Measurements from ENCODE around the gene TTR. TPM values are rescaled to one million over a fixed set of nuclear protein-coding genes. Genes with fewer than 3 reads are reported as not detected.

TTR gene
- total and polyA plus RNA-seq, 9 donors: 0.24 to 15.8 (median 0.77) TPM; not detected in 2

- no CpG with 5 or more reads among the region's 4 CpGs for WGBS (ENCODE audit: insufficient coverage)
- no peak for DNase-seq
Measured at GRCh38 chr18:31562726-31563125, 29.0 kb upstream of the TTR start.

GRCh38 chr18:31563778-31564177 is 27.9 kb upstream of the TTR start:
- no peaks in the 10 kb centered on the region for H3K4me1 ChIP-seq (ENCODE audit: control insufficient read depth, insufficient read depth, low read length)
- no peak overlapping the region for H3K4me3 ChIP-seq (ENCODE audit: low read length)
- H3K36me3 ChIP-seq (ENCODE audit: control insufficient read depth, insufficient read depth, low read length): no peaks in the 10 kb centered on the region
- DNase-seq: no peak
- H3K27me3 ChIP-seq (ENCODE audit: control insufficient read depth, insufficient read depth, low read length): no peaks in the 10 kb centered on the region
- no peaks in the 10 kb centered on the region for H3K9me3 ChIP-seq (replicated peaks; ENCODE audit: control insufficient read depth, low read depth, low read length)
- no CpG with 5 or more reads among the region's 1 CpG for WGBS (ENCODE audit: insufficient coverage)
- H3K27ac ChIP-seq (ENCODE audit: low read length): no peak overlapping the region

More at GRCh38 chr18:31562726-31563125, 29.0 kb upstream of the TTR start:
- Histone ChIP-seq H3K27me3 (ENCODE audit: control insufficient read depth, insufficient read depth, low read length) (no peaks in the 10 kb centered on the region), H3K36me3 (ENCODE audit: control insufficient read depth, insufficient read depth, low read length) (no peaks in the 10 kb centered on the region), H3K4me1 (ENCODE audit: control insufficient read depth, insufficient read depth, low read length) (no peaks in the 10 kb centered on the region), H3K9me3 (replicated peaks; ENCODE audit: control insufficient read depth, low read depth, low read length) (no peaks in the 10 kb centered on the region), H3K4me3 (ENCODE audit: low read length) (no peak overlapping the region), H3K27ac (ENCODE audit: low read length) (no peak overlapping the region)

- H3K9me3 ChIP-seq (replicated peaks; ENCODE audit: control insufficient read depth, low read depth, low read length): no peaks in the 10 kb centered on the region
- WGBS (ENCODE audit: insufficient coverage): 56% methylated on average over 1 of the region's 2 CpGs
- no peaks in the 10 kb centered on the region for H3K4me1 ChIP-seq (ENCODE audit: control insufficient read depth, insufficient read depth, low read length)
Measured at GRCh38 chr18:31565345-31565744, 26.3 kb upstream of the TTR start.

GRCh38 chr18:31565782-31566512 is 25.7 kb upstream of the TTR start:
- Histone ChIP-seq H3K9me3 (replicated peaks; ENCODE audit: control insufficient read depth, low read depth, low read length) (no peaks in the 10 kb centered on the region), H3K4me1 (ENCODE audit: control insufficient read depth, insufficient read depth, low read length) (no peaks in the 10 kb centered on the region), H3K36me3 (ENCODE audit: control insufficient read depth, insufficient read depth, low read length) (no peaks in the 10 kb centered on the region), H3K4me3 (ENCODE audit: low read length) (no peak overlapping the region), H3K27me3 (ENCODE audit: control insufficient read depth, insufficient read depth, low read length) (no peaks in the 10 kb centered on the region), H3K27ac (ENCODE audit: low read length) (no peak overlapping the region)
- DNase-seq: peak; percentile 21
- 73% methylated on average over 3 of the region's 10 CpGs for WGBS (ENCODE audit: insufficient coverage)

More at GRCh38 chr18:31565345-31565744, 26.3 kb upstream of the TTR start:
- Histone ChIP-seq H3K36me3 (ENCODE audit: control insufficient read depth, insufficient read depth, low read length) (no peaks in the 10 kb centered on the region), H3K4me3 (ENCODE audit: low read length) (no peak overlapping the region), H3K27me3 (ENCODE audit: control insufficient read depth, insufficient read depth, low read length) (no peaks in the 10 kb centered on the region), H3K27ac (ENCODE audit: low read length) (no peak overlapping the region)
- DNase-seq: no peak

GRCh38 chr18:31566576-31567306 is 24.9 kb upstream of the TTR start:
- H3K36me3 ChIP-seq (ENCODE audit: control insufficient read depth, insufficient read depth, low read length): no peaks in the 10 kb centered on the region
- no peaks in the 10 kb centered on the region for H3K27me3 ChIP-seq (ENCODE audit: control insufficient read depth, insufficient read depth, low read length)
- H3K27ac ChIP-seq (ENCODE audit: low read length): no peak overlapping the region

GRCh38 chr18:31572368-31572767 is 19.3 kb upstream of the TTR start:
- no peak overlapping the region for H3K27ac ChIP-seq (ENCODE audit: low read length)
- H3K4me3 ChIP-seq (ENCODE audit: low read length): no peak overlapping the region
- H3K36me3 ChIP-seq (ENCODE audit: control insufficient read depth, insufficient read depth, low read length): no peaks in the 10 kb centered on the region
- H3K4me1 ChIP-seq (ENCODE audit: control insufficient read depth, insufficient read depth, low read length): no peaks in the 10 kb centered on the region
- DNase-seq: no peak
- no peaks in the 10 kb centered on the region for H3K9me3 ChIP-seq (replicated peaks; ENCODE audit: control insufficient read depth, low read depth, low read length)
- no peaks in the 10 kb centered on the region for H3K27me3 ChIP-seq (ENCODE audit: control insufficient read depth, insufficient read depth, low read length)
- WGBS (ENCODE audit: insufficient coverage): 75% methylated on average over 7 of the region's 9 CpGs

More at GRCh38 chr18:31566576-31567306, 24.9 kb upstream of the TTR start:
- H3K4me1 ChIP-seq (ENCODE audit: control insufficient read depth, insufficient read depth, low read length): no peaks in the 10 kb centered on the region
- WGBS (ENCODE audit: insufficient coverage): 76% methylated on average over 2 of the region's 4 CpGs
- no peak overlapping the region for H3K4me3 ChIP-seq (ENCODE audit: low read length)
- H3K9me3 ChIP-seq (replicated peaks; ENCODE audit: control insufficient read depth, low read depth, low read length): no peaks in the 10 kb centered on the region
- no peak for DNase-seq

GRCh38 chr18:31573051-31573450 is 18.6 kb upstream of the TTR start:
- 87% methylated on average over 3 of the region's 3 CpGs for WGBS (ENCODE audit: insufficient coverage)
- no peaks in the 10 kb centered on the region for H3K9me3 ChIP-seq (replicated peaks; ENCODE audit: control insufficient read depth, low read depth, low read length)

GRCh38 chr18:31574359-31574758 is 17.3 kb upstream of the TTR start:
- Histone ChIP-seq H3K27me3 (ENCODE audit: control insufficient read depth, insufficient read depth, low read length) (no peaks in the 10 kb centered on the region), H3K9me3 (replicated peaks; ENCODE audit: control insufficient read depth, low read depth, low read length) (no peaks in the 10 kb centered on the region), H3K4me3 (ENCODE audit: low read length) (no peak overlapping the region), H3K36me3 (ENCODE audit: control insufficient read depth, insufficient read depth, low read length) (no peaks in the 10 kb centered on the region), H3K27ac (ENCODE audit: low read length) (no peak overlapping the region), H3K4me1 (ENCODE audit: control insufficient read depth, insufficient read depth, low read length) (no peaks in the 10 kb centered on the region)
- WGBS (ENCODE audit: insufficient coverage): no CpG with 5 or more reads among the region's 1 CpG
- DNase-seq: no peak

More at GRCh38 chr18:31573051-31573450, 18.6 kb upstream of the TTR start:
- no peaks in the 10 kb centered on the region for H3K36me3 ChIP-seq (ENCODE audit: control insufficient read depth, insufficient read depth, low read length)
- H3K4me3 ChIP-seq (ENCODE audit: low read length): no peak overlapping the region
- H3K27me3 ChIP-seq (ENCODE audit: control insufficient read depth, insufficient read depth, low read length): no peaks in the 10 kb centered on the region
- DNase-seq: no peak
- H3K27ac ChIP-seq (ENCODE audit: low read length): no peak overlapping the region
- no peaks in the 10 kb centered on the region for H3K4me1 ChIP-seq (ENCODE audit: control insufficient read depth, insufficient read depth, low read length)

- Histone ChIP-seq H3K36me3 (ENCODE audit: control insufficient read depth, insufficient read depth, low read length) (no peaks in the 10 kb centered on the region), H3K9me3 (replicated peaks; ENCODE audit: control insufficient read depth, low read depth, low read length) (no peaks in the 10 kb centered on the region), H3K4me3 (ENCODE audit: low read length) (no peak overlapping the region), H3K27ac (ENCODE audit: low read length) (no peak overlapping the region), H3K27me3 (ENCODE audit: control insufficient read depth, insufficient read depth, low read length) (no peaks in the 10 kb centered on the region), H3K4me1 (ENCODE audit: control insufficient read depth, insufficient read depth, low read length) (no peaks in the 10 kb centered on the region)
- 60% methylated on average over 1 of the region's 3 CpGs for WGBS (ENCODE audit: insufficient coverage)
- no peak for DNase-seq
Measured at GRCh38 chr18:31575515-31576257, 16.0 kb upstream of the TTR start.

- 15% methylated on average over 4 of the region's 4 CpGs for WGBS (ENCODE audit: insufficient coverage)
- no peaks in the 10 kb centered on the region for H3K9me3 ChIP-seq (replicated peaks; ENCODE audit: control insufficient read depth, low read depth, low read length)
Measured at GRCh38 chr18:31576670-31577069, 15.0 kb upstream of the TTR start.

More at GRCh38 chr18:31576670-31577069, 15.0 kb upstream of the TTR start:
- Histone ChIP-seq H3K4me3 (ENCODE audit: low read length) (no peak overlapping the region), H3K36me3 (ENCODE audit: control insufficient read depth, insufficient read depth, low read length) (no peaks in the 10 kb centered on the region), H3K27me3 (ENCODE audit: control insufficient read depth, insufficient read depth, low read length) (no peaks in the 10 kb centered on the region), H3K4me1 (ENCODE audit: control insufficient read depth, insufficient read depth, low read length) (no peaks in the 10 kb centered on the region), H3K27ac (ENCODE audit: low read length) (no peak overlapping the region)
- DNase-seq: no peak

Data from muscle of leg (tissue), 11 donors.